Frontal cortex (tissue), 4 donors: ENCODE measurements around the gene SDK1. TPM values are rescaled to one million over a fixed set of nuclear protein-coding genes. Genes with fewer than 3 reads are reported as not detected.

Experiments used
- DNase-seq, 2 donors: peaks; one replicate each; pipeline ENCODE4 v3.0.0; 2012; ENCODE audit warnings: low spot score in 2 of 2
- FAIRE-seq: peaks from 2 replicates; lab custom pipeline; 2012; peaks lifted over from hg19 to GRCh38; lab: Jason Lieb, UNC
- total RNA-seq: library from RNA; depleted of rRNA; stranded (reverse); fragments of >200 nt; gene quantifications from one replicate; pipeline ENCODE4 v1.2.3, GENCODE V29; 2014
- donor health status: control.
- donor health status: control.
- donor health status: control.

SDK1 gene
- total RNA-seq, 1 donor from 2014 or later = 33.0 TPM

DNA sequence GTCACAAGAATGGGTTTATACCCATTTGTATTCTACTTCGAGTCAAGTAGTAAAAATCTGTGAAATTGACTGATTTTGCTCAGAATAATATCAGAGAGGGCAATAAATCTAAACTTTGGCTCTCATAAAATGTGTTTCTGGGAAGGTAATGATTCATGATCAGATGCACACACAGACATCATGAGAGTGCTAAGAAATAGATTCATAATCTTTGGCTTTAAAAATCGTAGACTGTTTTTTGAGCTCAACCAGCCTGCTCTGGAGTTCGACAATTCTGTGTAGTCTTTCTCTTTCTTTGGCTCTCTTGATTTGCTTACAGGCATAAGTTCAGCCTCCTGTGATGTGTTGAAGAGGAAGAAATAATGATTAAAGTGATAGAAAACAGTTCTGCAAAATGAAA, 494.7 kb downstream of the SDK1 start:
- DNase-seq (no peak), FAIRE-seq (no peak)

- FAIRE-seq (no peak), DNase-seq (no peak)
Observed at GRCh38 chr7:3805151-3805550, 504.1 kb downstream of the SDK1 start.

GRCh38 chr7:3806516-3806915, 505.5 kb downstream of the SDK1 start:
- FAIRE-seq (no peak), DNase-seq (no peak)

DNA sequence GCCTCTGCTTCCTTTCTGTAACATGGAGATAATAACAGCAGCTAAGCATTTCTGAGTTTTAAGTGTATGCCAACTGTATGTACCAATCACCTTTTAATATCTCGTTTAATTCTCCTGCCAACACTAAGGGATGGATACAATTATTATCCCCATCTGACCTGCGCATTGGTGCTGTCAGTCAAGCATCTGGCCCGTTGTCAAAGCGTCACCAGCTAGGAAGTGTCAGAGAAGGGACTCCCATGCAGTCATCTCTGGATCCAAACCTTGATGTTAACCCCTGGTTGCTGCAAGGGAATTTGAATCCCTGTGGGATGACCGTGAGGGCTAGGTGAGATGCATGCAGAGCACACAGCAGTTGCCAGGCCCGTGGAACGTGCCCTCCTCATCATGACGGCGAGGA, 506.8 kb downstream of the SDK1 start:
- FAIRE-seq = no peak
- no peak for DNase-seq

GRCh38 chr7:3821488-3821887, 520.4 kb downstream of the SDK1 start:
- FAIRE-seq = no peak
- no peak for DNase-seq

- no peak for FAIRE-seq
- no peak for DNase-seq
Observed at GRCh38 chr7:3825491-3825890, 524.4 kb downstream of the SDK1 start.

- DNase-seq (no peak), FAIRE-seq (no peak)
Observed at GRCh38 chr7:3832199-3832598, 531.1 kb downstream of the SDK1 start.

- DNase-seq (no peak), FAIRE-seq (no peak)
Observed at GRCh38 chr7:3835109-3835508, 534.1 kb downstream of the SDK1 start.

- no peak for FAIRE-seq
- DNase-seq = no peak
Observed at GRCh38 chr7:3836855-3837254, 535.8 kb downstream of the SDK1 start.

GRCh38 chr7:3844540-3845151, 543.6 kb downstream of the SDK1 start:
- no peak for DNase-seq
- no peak for FAIRE-seq

DNA sequence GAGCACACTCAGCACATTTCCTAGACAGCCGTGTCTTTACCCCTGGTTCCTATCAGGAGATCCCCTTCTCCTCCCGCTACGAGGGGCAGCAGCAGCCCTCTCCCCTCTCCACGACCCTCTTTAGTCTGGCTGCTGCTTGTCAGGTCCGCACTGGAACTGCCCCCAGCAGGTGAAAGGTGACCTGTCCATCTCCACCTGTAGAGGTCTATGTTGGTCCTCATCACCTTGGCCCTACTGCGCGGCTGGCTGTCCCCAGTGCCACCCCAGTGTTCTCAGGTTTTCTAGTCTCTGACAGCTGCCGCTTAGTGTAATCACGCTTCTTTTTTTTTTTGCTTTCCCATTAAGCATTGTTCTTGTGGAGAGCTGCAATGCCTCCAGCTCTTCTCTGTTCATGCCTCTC, 545.7 kb downstream of the SDK1 start:
- DNase-seq (no peak), FAIRE-seq (no peak)

DNA sequence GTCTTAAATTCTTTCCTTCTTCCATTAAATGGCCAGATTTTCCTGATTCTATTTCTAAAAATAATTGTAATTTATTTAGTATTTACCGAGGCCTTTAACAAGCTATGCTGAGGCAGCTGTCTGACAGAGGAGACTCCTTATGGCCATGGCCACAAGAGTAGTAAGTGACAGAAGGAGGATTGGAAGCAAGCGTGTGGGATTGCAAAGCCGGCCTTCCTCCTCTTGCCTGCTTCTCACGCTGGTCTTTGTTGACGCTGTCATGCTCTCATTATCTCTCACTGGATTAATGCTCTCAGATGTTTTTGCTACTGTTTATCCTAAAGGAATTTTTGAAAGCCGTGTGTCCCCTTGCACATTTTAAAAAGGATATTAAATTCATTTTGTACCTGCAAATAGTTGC, 546.3 kb downstream of the SDK1 start:
- FAIRE-seq = no peak
- no peak for DNase-seq

DNA sequence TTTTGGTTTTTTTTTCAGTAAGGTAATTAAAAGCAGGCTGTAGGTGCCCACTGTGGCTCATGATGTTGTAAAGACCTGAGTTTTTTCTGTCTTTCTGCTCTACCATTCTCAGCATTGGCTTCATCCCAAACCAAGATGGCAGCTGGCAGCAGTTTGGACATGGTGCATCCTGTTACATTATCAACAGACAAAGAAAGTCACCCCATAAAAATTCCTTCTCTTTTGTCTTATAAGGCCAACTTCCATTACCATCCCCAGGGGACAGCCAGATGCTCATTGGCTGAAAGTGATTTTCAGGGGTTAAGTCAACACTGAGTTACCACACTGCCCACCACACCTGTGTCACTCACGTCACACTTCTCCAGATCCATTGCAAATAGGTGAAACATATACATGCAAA, 558.4 kb downstream of the SDK1 start:
- FAIRE-seq (no peak), DNase-seq (no peak)

DNA sequence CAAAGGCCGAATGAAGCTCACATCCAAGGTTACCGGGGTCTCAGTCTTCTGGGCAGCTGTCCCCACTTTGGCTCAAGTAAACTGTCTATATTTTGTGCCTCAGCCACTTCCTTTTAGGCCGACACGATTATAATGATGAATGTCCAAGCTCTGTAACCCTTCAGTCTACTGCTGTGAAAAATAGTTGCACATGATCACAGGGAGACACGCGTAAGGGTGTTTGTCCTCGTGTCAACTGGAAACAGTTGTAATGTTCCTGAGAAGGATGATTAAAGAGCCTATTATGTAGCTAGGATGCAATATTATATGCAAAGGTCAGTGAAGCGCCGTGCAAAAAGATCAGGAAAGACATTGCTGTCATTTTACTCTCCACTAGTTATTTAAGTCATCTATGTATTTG, 559.9 kb downstream of the SDK1 start:
- no peak for DNase-seq
- FAIRE-seq = no peak

DNA sequence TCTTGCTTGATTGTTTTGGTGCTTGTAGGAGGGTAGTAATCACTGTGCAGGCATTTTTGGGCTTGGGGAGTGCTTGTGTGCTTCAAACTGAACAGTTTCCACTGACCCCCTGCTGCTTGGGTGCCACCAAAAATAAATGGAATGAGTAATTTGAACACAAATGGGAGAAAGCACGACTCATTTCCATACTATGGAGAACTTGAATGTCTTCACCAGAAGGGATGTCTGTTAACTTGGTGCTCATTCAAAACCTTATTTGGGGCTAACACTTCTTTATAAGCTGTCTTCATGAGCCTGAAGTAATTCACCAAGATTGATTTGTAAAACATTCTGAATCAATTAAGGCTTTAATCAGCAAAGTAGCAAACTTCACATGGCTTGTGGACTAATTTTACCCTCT, 560.3 kb downstream of the SDK1 start:
- FAIRE-seq (no peak), DNase-seq (no peak)

DNA sequence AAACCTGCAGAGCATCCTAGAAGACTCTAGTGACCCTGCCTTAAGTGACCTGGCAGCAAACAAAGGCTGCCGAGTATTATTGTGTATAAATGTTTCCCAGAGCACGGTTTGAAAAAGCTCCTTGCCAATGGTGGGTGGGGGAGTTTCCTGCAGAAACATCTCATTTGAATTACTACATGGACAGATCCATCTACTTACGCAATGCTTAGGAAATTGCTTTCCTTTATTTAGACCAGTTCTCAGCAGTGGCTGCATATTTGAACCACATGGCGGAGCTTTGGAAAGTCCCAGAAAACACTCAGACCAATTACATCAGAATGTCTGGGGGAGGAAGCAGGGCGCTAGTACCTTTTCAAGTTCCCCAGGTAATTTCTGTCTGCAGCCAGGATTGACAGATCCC, 560.9 kb downstream of the SDK1 start:
- peak in 1 of 2 donors; percentile 16 for DNase-seq
- no peak for FAIRE-seq

DNA sequence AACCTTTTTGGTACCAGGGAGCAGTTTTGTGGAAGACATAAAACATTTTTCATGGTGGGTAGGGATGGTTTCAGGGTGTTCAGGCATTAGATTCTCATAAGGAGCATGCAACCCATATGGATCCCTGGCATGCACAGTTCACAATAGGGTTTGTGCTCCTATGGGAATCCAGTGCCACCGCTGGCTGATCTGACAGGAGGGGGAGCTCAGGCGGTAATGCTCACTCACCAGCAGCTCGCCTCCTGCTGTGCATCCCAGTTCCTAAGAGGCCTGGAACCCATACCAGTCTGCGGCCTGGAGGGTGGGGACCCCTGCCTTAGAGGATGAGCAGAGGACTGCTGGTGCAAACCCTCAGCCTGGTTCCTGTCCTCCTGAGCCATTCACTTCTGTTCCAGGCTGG, 561.7 kb downstream of the SDK1 start:
- FAIRE-seq (no peak), DNase-seq (no peak)

DNA sequence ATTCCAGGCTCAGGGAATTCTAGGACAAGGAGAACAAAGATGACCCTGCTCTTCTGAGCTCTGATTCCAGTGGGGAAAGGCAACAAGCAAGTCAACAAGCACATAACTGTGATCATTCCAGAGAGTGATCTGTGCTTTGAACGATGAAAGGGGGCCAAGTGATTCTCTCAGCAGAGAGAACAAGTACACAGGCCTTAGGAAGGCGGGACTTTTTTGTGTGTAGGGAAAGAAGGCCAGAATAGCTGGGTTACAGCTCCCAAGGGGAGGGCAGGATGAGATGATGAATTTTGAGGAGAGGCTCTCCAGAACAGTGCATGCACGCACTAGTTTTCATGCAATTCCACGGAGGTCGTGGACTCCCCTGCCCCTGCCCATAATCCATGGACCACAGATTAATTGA, 565.2 kb downstream of the SDK1 start:
- DNase-seq = no peak
- no peak for FAIRE-seq

- DNase-seq (no peak), FAIRE-seq (no peak)
Observed at GRCh38 chr7:3867863-3868262, 566.8 kb downstream of the SDK1 start.

DNA sequence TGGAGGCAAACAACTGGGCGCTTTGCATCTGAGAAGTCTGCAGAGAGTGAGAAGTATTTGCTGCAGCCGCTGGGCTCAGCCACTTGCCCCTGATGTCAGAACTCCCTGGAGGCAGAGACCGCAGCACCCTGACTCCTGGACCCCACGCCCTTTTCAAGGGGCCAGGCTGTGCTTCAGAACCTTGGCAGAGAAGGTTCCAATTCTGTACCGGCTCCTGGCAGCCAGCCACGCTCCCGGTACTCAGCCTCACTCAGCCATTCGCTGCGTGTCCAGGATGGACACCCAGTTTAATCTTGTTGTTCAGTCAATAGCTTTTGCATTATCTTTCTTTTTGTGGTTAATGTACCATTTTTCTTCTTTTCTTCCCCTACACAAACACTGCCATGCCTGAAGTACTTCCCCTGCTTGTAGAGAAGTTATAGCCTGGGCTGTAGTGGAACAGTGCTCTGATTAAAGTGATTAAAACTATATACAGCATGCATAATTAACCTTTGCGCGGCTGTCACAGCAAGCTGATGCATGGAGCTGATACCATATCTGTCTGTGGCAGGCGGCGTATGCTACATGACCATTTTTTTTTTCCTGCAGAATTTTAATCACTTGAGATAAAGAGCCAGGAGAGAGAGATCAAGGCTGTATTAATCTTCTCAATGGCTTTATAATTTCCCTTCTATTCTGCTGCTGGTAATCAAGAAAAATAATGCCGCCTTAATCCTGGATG, 578.5 kb downstream of the SDK1 start:
- FAIRE-seq (no peak), DNase-seq (no peak)

GRCh38 chr7:3880228-3880987, 579.4 kb downstream of the SDK1 start:
- FAIRE-seq (no peak), DNase-seq (no peak)
